Limb (tissue), 2 donors: ENCODE results near the gene SLC2A14.
"Not testable (repeated sequence)": the region's sequence is repeated elsewhere in the genome, so short reads cannot be mapped to it uniquely, and the experiment has no call there.

ENCODE experiments used
- DNase-seq, 2 donors: peaks; one replicate each; pipeline ENCODE4 v3.0.0-alpha.2; 2016; ENCODE audit errors: extremely low spot score in 2 of 2

SLC2A14 gene

GRCh38 chr12:7870335-7870734 is 2.4 kb downstream of the SLC2A14 start:
- no peak for DNase-seq

GRCh38 chr12:7869137-7869536 is 3.6 kb downstream of the SLC2A14 start:
- no peak for DNase-seq

DNA sequence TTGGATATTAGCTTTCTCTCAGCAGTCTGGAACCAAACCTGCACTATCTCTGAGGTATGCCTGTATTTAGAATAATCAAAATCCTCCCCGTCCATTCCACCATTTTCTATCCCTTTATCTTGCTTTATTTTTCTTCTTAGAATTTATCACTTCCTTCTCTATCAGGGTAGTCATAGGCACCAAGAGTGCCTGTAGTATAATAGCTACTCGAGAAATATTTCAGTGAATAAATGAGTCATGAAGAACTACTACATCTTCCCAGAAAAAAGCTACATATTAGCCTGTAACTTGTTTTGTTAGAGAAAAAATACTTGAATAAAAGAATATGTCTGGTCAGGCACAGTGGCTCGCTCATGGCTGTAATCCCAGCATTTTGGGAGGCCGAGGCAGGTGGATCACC is 4.3 kb downstream of the SLC2A14 start:
- DNase-seq: no peak

DNA sequence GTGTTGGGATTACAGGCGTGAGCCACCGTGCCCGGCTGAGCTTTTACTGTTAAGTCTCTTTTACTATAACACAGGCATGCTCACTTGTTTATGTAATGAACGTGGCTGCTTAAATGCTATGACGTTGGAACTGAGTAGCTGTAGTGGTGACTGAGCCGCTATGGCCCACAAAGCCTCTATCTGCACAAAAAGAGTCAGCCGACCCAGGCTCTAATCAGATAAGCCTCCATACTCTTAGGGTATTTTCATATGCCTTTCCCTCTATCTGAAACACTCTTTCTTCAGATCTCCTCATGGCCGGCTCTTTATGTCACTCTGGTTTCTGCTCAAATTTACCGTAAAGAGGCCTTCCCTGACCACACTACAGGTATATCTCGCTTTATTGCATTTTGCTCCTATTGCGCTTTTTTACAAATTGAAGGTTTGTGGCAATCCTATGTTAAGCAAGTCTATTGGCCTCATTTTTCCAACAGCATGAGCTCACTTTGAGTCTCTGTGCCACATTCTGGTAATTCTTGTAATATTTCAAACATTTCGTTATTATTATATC is 8.0 kb downstream of the SLC2A14 start:
- no peak for DNase-seq

- DNase-seq: not testable (repeated sequence)
Observed at GRCh38 chr12:7862814-7863348, 9.8 kb downstream of the SLC2A14 start.

DNA sequence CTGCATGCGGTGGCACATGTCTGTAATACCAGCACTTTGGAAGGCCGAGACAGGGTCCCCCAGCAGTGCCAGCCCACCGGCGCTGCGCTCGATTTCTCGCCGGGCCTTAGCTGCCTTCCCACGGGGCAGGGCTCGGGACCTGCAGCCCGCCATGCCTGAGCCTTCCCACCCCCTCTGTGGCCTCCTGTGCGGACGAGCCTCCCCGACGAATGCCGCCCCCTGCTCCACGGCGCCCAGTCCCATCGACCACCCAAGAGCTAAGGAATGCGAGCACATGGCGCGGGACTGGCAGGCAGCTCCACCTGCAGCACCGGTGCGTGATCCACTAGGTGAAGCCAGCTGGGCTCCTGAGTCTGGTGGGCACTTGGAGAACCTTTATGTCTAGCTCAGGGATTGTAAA is 10.4 kb downstream of the SLC2A14 start:
- not testable (repeated sequence) for DNase-seq

- no peak for DNase-seq
Observed at GRCh38 chr12:7859552-7859951, 13.2 kb downstream of the SLC2A14 start.

DNA sequence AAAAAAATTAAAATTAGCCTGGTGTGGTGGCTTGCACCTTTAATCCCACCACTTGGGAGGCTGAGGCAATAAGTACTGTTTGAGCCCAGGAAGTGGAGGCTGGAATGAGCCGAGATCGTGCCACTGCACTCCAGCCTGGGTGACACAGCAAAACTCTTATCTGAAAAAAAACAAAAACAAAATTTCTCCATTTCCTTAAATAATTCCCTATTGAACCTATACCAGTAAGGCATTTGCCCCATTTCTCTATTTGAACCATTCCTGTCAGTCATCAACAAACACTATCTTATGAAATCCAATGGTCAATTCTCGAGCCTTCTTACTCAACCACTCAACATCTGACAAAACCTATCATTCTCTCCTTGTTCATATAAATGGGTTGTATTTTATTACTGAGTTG is 14.7 kb downstream of the SLC2A14 start:
- DNase-seq: no peak

GRCh38 chr12:7856516-7856915 is 16.2 kb downstream of the SLC2A14 start:
- DNase-seq: no peak

DNA sequence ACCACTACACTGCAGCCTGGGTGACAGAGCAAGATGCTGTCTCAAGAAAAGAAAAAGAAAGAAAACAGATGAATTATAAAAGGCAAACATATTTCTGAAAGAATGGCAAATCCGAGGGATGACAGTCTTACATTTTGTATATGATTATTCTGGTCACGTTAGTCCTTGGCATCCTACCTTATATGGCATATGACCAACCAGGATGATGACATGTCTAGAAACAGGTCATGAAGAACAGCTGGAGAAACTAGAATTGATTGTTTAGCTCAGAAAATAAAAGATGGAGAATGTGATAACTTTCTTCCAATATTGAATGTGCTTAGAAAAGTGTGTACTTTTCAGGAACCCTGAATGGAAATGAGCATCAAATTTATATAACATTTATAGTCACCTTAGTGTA is 19.2 kb downstream of the SLC2A14 start:
- DNase-seq: no peak

- DNase-seq: not testable (repeated sequence)
Observed at GRCh38 chr12:7851622-7852081, 21.1 kb downstream of the SLC2A14 start.

- DNase-seq: not testable (repeated sequence)
Observed at GRCh38 chr12:7850099-7850498, 22.6 kb downstream of the SLC2A14 start.

GRCh38 chr12:7848098-7848422 is 24.7 kb downstream of the SLC2A14 start:
- DNase-seq: not testable (repeated sequence)

GRCh38 chr12:7847226-7848097 is 25.3 kb downstream of the SLC2A14 start:
- DNase-seq: not testable (repeated sequence)

DNA sequence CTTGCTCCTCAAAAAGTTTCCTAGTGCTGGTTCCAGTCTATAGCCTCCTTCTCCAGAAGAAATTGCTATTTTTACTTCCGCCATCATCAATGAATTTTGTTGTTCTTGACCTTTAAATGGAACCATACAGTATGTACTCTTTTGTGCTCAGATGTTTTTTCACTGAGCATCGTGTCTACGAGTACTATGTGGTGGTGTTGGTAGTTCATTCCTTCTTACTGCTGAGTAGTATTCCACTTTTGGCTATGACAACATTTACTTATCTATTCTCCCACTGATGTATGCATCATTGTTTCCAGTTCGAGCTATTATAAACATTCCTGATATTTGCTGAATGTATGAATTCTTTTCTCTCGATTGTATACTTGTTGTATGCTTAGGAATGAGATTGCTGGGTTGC is 28.6 kb downstream of the SLC2A14 start:
- no peak for DNase-seq

- not testable (repeated sequence) for DNase-seq
Observed at GRCh38 chr12:7843583-7843982, 29.1 kb downstream of the SLC2A14 start.

DNA sequence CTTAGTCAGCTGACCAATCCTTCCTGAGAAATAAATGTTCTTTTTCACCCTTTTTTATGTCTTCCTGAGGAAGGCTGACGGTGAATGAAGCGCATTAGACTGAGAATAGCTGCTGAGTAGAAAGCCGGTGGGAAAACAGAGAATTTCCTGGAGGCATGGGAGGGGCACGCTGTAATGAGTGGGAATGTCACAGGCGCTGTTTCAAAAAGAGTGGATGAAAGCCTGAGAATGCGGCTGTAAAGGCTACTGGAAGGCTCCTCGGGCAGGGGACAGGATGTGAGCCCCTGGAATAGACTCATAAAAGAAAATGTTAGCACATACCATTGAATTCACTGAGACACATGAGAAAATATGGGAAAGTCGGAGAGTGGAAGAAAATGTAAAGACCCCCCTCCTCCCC is 29.6 kb downstream of the SLC2A14 start:
- not testable (repeated sequence) for DNase-seq

DNA sequence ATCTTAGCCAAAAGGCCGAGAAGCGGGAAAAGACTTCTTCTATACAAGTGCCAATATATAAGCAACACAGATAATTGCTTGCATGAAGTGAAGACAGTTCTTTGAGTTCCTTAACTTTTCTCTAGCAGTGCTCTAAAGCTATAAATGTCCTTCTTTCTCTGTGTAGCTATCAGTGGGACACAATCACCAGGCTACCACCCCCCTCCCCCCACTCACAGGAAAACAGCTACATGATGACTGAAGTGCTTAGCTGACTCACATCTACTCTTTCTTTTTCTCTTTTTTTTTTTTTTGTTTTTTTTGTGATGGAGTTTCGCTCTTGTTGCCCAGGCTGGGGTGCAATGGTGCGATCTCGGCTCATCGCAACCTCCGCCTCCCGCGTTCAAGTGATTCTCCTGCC is 30.3 kb downstream of the SLC2A14 start:
- not testable (repeated sequence) for DNase-seq

GRCh38 chr12:7839848-7840247 is 32.9 kb downstream of the SLC2A14 start:
- not testable (repeated sequence) for DNase-seq

- not testable (repeated sequence) for DNase-seq
Observed at GRCh38 chr12:7839226-7839625, 33.5 kb downstream of the SLC2A14 start.

GRCh38 chr12:7837366-7837765 is 35.3 kb downstream of the SLC2A14 start:
- no peak for DNase-seq

DNA sequence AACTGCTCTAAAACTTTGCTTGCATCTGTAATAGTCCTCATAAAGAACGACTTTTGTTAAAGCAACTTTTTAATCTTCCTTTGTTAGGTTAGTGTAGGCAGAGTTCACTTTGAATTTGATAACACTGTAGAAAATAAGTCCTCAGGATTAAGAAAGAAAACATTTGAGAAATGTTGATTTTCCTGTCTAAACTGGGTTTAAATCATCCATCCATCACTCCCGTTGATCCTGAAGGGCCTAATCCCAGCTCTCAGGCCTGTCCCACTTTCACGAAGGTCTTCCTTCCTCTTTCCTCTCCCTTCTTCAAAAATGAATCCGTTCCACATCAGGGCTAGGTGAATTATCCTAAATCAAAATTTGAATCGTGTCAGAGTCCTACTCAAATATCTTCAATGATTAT is 36.9 kb downstream of the SLC2A14 start:
- DNase-seq: no peak

- DNase-seq: no peak
Observed at GRCh38 chr12:7835116-7835515, 37.6 kb downstream of the SLC2A14 start.
